ENCODE results near the gene LCT. TPM values are rescaled to one million over a fixed set of nuclear protein-coding genes. Genes with fewer than 3 reads are reported as not detected.

LCT gene
- total and polyA plus RNA-seq, 9 of the 15 experiments (the other 6 are each of a cell fraction or from before 2014, with no cell fraction given), result 0.01 to 0.04 (median 0.03) TPM; not detected in 4

DNA sequence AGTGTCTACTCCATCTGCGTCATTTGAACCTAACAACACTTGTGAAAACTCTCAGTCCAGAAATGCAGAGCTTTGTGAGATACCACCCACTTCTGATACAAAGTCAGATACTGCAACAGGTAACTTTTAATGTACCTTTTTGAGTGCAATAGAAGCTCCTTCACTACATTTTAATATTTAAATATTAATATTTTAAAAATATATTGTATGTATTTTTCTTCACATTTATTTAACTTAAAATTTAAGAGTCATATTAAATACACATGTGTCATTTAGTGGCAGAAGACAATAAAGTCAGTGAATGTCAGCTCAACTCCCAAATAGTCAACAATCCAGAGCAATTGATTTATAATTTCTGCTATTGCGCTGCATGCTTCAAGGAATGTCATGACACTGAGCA lies 81.4 kb downstream of the LCT start:
- Histone ChIP-seq H3K79me2 (ENCODE audit: control insufficient read depth, insufficient read depth, low read length) (no peaks in the 10 kb centered on the region), H3K36me3 (ENCODE audit: control insufficient read depth, insufficient read depth, low read length) (peaks cover 75% of the 10 kb centered on the region), H3K27ac (ENCODE audit: extremely low read depth, low read depth, low read length) (no peak overlapping the region), H4K20me1 (replicated peaks; ENCODE audit: control insufficient read depth, insufficient read depth, low read length) (no peaks in the 10 kb centered on the region), H3K9ac (ENCODE audit: insufficient read depth in 1 of 2, low read depth in 2 of 2, low read length in 2 of 2) (no peak overlapping the region), H3K9me3 (replicated peaks; ENCODE audit: control insufficient read depth, insufficient read depth, low read depth, low read length) (peaks cover 8% of the 10 kb centered on the region; the same call in 1 of the 2 replicates), H2AFZ (ENCODE audit: low read depth, low read length) (no peak overlapping the region), H3K4me1 (replicated peaks in 1 of 2; ENCODE audit: control insufficient read depth in 2 of 2, insufficient read depth in 2 of 2, low read length in 2 of 2) (no peaks in the 10 kb centered on the region), H3K4me2 (ENCODE audit: insufficient read depth, low read length) (no peak overlapping the region), H3K4me3 (no peak overlapping the region), H3K27me3 (ENCODE audit: control insufficient read depth in 2 of 2, insufficient read depth in 2 of 2, low read length in 2 of 2) (no peaks in the 10 kb centered on the region), H3K9me1 (ENCODE audit: control insufficient read depth, insufficient read depth, low read length) (no peaks in the 10 kb centered on the region)
- no TSS peak for BruUV-seq (replicated peaks)
- no peak for TF ChIP-seq ZNF165 (CRISPR knock-in tag; IDR thresholded peaks at IDR 0.05; ENCODE audit: borderline replicate concordance)
- TF ChIP-seq E2F6 (IDR thresholded peaks at IDR 0.05; ENCODE audit: borderline replicate concordance in 1 of 2, extremely low read depth in 1 of 2, insufficient read depth in 1 of 2, insufficient read length in 1 of 2, low read depth in 1 of 2, low read length in 1 of 2, poor library complexity in 1 of 2, severe bottlenecking in 1 of 2), result no peak
- no peak for TF ChIP-seq ARNT (IDR thresholded peaks at IDR 0.05)
- TF ChIP-seq NFE2L1 (tag; IDR thresholded peaks at IDR 0.05; ENCODE audit: borderline replicate concordance, low read depth), result no peak
- TF ChIP-seq, protein P1, sequence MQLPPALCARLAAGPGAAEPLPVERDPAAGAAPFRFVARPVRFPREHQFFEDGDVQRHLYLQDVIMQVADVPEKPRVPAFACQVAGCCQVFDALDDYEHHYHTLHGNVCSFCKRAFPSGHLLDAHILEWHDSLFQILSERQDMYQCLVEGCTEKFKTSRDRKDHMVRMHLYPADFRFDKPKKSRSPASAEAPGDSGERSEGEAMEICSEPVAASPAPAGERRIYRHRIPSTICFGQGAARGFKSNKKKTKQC (CRISPR knock-in tag; IDR thresholded peaks at IDR 0.05), result no peak
- no peak for TF ChIP-seq NR2C2 (CRISPR knock-in tag; IDR thresholded peaks at IDR 0.05)
- TF ChIP-seq NR2C2 (tag; IDR thresholded peaks at IDR 0.05), result no peak
- TF ChIP-seq, protein P2, sequence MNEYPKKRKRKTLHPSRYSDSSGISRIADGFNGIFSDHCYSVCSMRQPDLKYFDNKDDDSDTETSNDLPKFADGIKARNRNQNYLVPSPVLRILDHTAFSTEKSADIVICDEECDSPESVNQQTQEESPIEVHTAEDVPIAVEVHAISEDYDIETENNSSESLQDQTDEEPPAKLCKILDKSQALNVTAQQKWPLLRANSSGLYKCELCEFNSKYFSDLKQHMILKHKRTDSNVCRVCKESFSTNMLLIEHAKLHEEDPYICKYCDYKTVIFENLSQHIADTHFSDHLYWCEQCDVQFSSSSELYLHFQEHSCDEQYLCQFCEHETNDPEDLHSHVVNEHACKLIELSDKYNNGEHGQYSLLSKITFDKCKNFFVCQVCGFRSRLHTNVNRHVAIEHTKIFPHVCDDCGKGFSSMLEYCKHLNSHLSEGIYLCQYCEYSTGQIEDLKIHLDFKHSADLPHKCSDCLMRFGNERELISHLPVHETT (CRISPR knock-in tag; conservative IDR thresholded peaks at IDR 0.05 in 1 of 2, IDR thresholded peaks at IDR 0.05 in 1 of 2), result no peak
- TF ChIP-seq SRSF7 (optimal IDR thresholded peaks at IDR 0.05; ENCODE audit: low read depth, low read length), result no peak
- TF ChIP-seq SETDB1 (IDR thresholded peaks at IDR 0.05; ENCODE audit: low read length), result no peak
- no peak for DNase-seq (ENCODE audit: extremely low read depth in 1 of 4, low spot score in 3 of 4)
- ChIA-PET CTCF (ENCODE audit: low intra/inter-chr PET ratio) (no interaction called here), POLR2A (interaction anchor here (0.6 to 1.7 kb wide), 4 partner anchors 10 to 14 kb away, joined by 3 to 6 read pairs (median 3); partner anchors contain the start of gene UBXN4)
- intact Hi-C loops (cut with micrococcal nuclease) (no loop called here), in situ Hi-C loops (cut with MboI) (no loop called here)
- WGBS (ENCODE audit: insufficient coverage, low coverage, missing lambda C conversion rate), result 96% methylated on average over 2 of the region's 2 CpGs
- ATAC-seq, result no peak
- no peak for FAIRE-seq

Measured in K562 (cell line).